Trophoblast cell (in vitro differentiated cells and primary cell): ENCODE results near the gene HCAR2. TPM values are rescaled to one million over a fixed set of nuclear protein-coding genes. Genes with fewer than 3 reads are reported as not detected.
"Not testable (repeated sequence)": the region's sequence is repeated elsewhere in the genome, so short reads cannot be mapped to it uniquely, and the experiment has no call there.

Experiments
- DNase-seq, 2 donors: peaks; one replicate each; pipeline ENCODE4 v3.0.0-alpha.2; 2016
- H2AFZ ChIP-seq: 2 replicates; pipeline ENCODE4 v1.6.1; 2013; ENCODE audit warnings: low read length, moderate library complexity, mild to moderate bottlenecking; ENCODE audit not compliant: insufficient read depth, poor library complexity
- H2AK5ac ChIP-seq: 2 replicates; pipeline ENCODE4 v1.6.1; 2013; ENCODE audit warnings: mild to moderate bottlenecking, low read length
- H2BK120ac ChIP-seq: 2 replicates; pipeline ENCODE4 v1.6.1; 2013; ENCODE audit warnings: low read length, mild to moderate bottlenecking, moderate library complexity; ENCODE audit not compliant: insufficient read depth, poor library complexity
- H2BK12ac ChIP-seq: 2 replicates; pipeline ENCODE4 v1.6.1; 2013; ENCODE audit warnings: mild to moderate bottlenecking, low read length, moderate library complexity
- H2BK5ac ChIP-seq: 2 replicates; pipeline ENCODE4 v1.6.1; 2013; ENCODE audit warnings: low read length, low read depth, moderate library complexity, mild to moderate bottlenecking; ENCODE audit not compliant: poor library complexity
- H3K14ac ChIP-seq: 2 replicates; pipeline ENCODE4 v1.6.1; 2013; ENCODE audit warnings: mild to moderate bottlenecking, low read length
- H3K18ac ChIP-seq: 2 replicates; pipeline ENCODE4 v1.6.1; 2013; ENCODE audit warnings: mild to moderate bottlenecking, low read length
- H3K23ac ChIP-seq: 2 replicates; pipeline ENCODE4 v1.6.1; 2013; ENCODE audit warnings: low read length
- H3K27ac ChIP-seq: 2 replicates; pipeline ENCODE4 v1.5.1; 2013; ENCODE audit warnings: low read depth, mild to moderate bottlenecking, inconsistent platforms, low read length, moderate library complexity
- H3K27me3 ChIP-seq: 2 replicates; pipeline ENCODE4 v1.6.1; 2013; ENCODE audit warnings: inconsistent platforms, mild to moderate bottlenecking, low read length, moderate library complexity; ENCODE audit not compliant: insufficient read depth
- H3K36me3 ChIP-seq, 2 experiments: 1 replicate in 1 of 2; 2 replicates in 1 of 2; pipeline ENCODE4 v1.6.1; 2013; ENCODE audit warnings: low read length in 2 of 2, mild to moderate bottlenecking in 2 of 2, moderate library complexity in 1 of 2; ENCODE audit not compliant: insufficient read depth in 2 of 2, control insufficient read depth in 1 of 2
- H3K4ac ChIP-seq: 2 replicates; pipeline ENCODE4 v1.6.1; 2013; ENCODE audit warnings: low read depth, mild to moderate bottlenecking, low read length, moderate library complexity
- H3K4me1 ChIP-seq, 2 experiments: 1 replicate in 1 of 2; 2 replicates in 1 of 2; pipeline ENCODE4 v1.6.1; 2013; ENCODE audit warnings: low read length in 2 of 2, mild to moderate bottlenecking in 2 of 2, moderate library complexity in 1 of 2; ENCODE audit not compliant: insufficient read depth in 2 of 2, control insufficient read depth in 1 of 2
- H3K4me2 ChIP-seq: 2 replicates; pipeline ENCODE4 v1.6.1; 2013; ENCODE audit warnings: inconsistent platforms, mild to moderate bottlenecking, low read length, moderate library complexity
- H3K4me3 ChIP-seq: 2 replicates; pipeline ENCODE4 v1.5.1; 2013; ENCODE audit warnings: mild to moderate bottlenecking, low read depth, low read length, inconsistent platforms
- H3K79me1 ChIP-seq: one replicate; pipeline ENCODE4 v1.6.1; 2013; ENCODE audit warnings: low read length
- H3K79me2 ChIP-seq: 2 replicates; pipeline ENCODE4 v1.6.1; 2013; ENCODE audit warnings: low read length, mild to moderate bottlenecking; ENCODE audit not compliant: control insufficient read depth, insufficient read depth, poor library complexity
- H3K9ac ChIP-seq: 2 replicates; pipeline ENCODE4 v1.6.1; 2013; ENCODE audit warnings: mild to moderate bottlenecking, low read length
- H3K9me3 ChIP-seq: 2 replicates; pipeline ENCODE4 v1.6.1; 2013; ENCODE audit warnings: low read depth, mild to moderate bottlenecking, control low read depth, inconsistent platforms, low read length; ENCODE audit not compliant: insufficient read depth
- H4K12ac ChIP-seq: 2 replicates; pipeline ENCODE4 v1.6.1; 2013; ENCODE audit warnings: low read depth, mild to moderate bottlenecking, low read length, moderate library complexity
- H4K8ac ChIP-seq: 2 replicates; pipeline ENCODE4 v1.6.1; 2013; ENCODE audit warnings: low read depth, mild to moderate bottlenecking, low read length, moderate library complexity
- H4K91ac ChIP-seq: one replicate; pipeline ENCODE4 v1.6.1; 2013; ENCODE audit warnings: low read depth, mild to moderate bottlenecking, low read length, moderate library complexity
- WGBS: extraction: QIAGEN DNeasy Blood & Tissue Kit; methylation state at CpG from one replicate; pipeline ENCODE4 v1.1.7; 2013; ENCODE audit warnings: missing lambda C conversion rate; ENCODE audit not compliant: insufficient read length, insufficient coverage; ENCODE audit errors: extremely low coverage; 5-methylcytosine and 5-hydroxymethylcytosine counted together
- polyA plus RNA-seq: library from polyadenylated mRNA; stranded (reverse); fragments of 200-250 nt; gene quantifications from 2 replicates; pipeline ENCODE4 v1.2.3, GENCODE V29; 2013

HCAR2 gene
- polyA plus RNA-seq = 0.42 and 0.55 TPM in 2 replicates

DNA sequence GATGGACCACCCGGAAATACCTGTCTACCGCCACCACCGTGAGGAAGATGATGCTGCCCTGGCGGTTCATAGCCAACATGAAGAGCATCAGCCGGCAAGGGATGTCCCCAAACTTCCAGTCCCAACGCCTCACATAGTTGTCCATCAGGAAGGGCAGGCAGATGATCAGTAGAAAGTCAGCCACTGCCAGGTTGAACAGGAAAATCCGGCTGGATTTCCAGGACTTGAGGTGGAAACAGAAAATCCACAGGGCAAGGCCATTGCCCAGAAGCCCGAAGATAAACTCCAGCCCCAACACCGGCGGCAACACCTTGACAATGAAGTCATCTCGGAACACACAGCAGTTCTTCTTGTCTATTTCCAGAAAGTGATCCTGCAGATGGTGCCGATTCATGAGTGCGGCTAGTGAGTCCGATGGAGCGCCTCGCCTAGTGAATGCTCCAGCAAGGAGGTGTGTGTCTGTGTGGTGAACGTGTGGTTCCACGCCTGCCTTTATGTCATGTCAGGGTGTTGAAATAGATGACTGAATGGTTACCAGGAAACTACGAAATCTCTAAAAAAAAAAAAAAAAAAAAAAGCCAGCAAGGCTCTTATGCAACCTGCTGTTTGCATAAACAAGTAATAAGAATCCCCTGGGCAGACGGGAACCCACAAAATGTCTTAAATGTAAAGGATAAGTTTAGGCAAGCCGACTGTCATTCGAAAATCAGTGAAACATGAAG is at the start of gene HCAR2:
Gene HCAR2, minus strand, starts transcription at position 468 of the 722 bp plus-strand sequence. Its CDS starts 74 bp downstream, at position 394.
- not testable (repeated sequence) for H4K12ac ChIP-seq, H2AFZ ChIP-seq, H3K27ac ChIP-seq, H3K79me1 ChIP-seq, H4K8ac ChIP-seq, H3K9me3 ChIP-seq, H3K27me3 ChIP-seq, H3K4me3 ChIP-seq, H3K23ac ChIP-seq, H2AK5ac ChIP-seq, H3K4me2 ChIP-seq, H3K4me1 ChIP-seq, H3K18ac ChIP-seq, H3K36me3 ChIP-seq, H3K14ac ChIP-seq, H2BK12ac ChIP-seq, H3K4ac ChIP-seq, H2BK5ac ChIP-seq, H3K79me2 ChIP-seq, H4K91ac ChIP-seq, H3K9ac ChIP-seq, H2BK120ac ChIP-seq
- WGBS = no CpG with 5 or more reads among the region's 22 CpGs
- DNase-seq = peak; percentile 66 to 73

DNA sequence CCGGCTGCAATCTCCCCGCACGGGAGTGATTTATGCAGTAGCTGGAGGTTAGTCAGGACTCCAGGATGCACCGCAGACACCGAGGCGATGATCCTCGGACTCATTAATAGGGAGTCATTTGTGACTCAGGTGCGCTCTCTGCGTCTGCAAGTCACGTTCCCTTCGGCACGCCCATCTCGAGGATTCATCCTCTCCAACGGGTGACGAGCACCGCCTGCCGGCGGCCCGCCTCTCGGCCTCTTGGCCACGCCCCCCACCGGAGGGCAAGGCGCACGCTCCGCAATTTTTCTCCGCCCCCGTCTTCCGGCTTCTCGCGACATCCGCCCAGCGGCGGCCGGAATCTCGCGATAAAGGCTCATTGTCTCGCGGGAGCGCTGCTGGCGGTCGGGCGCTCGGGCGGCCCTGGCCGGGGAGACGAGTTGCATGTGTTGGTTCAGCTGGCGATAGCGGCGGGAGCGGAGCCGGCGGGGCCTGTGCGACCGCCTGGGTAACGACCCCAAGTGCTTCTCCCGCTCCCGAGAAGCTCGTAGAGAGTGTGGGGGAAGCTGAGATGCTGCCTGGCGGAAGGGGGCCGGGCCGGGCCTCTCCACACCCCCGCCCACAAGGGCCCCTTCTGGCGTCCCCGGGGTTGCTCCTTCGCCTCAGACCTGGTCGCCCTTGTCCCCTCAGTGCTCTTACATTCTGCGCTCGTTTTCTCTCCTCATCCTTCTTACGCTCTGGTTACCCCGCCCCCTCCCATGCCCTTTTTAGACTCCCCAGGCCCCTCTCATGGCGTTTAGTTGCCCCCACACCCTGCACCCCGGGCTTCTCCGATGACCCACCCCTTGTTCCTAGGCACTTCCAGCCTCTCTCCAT is 49.5 kb upstream of the HCAR2 start, which contains the start of gene DENR:
Gene DENR, plus strand, starts transcription at position 361 of the 855 bp plus-strand sequence. CDS start 878 bp downstream, outside the sequence.
- peak within 1 kb of the TSS; percentile 80 for H3K4me2 ChIP-seq
- H3K4ac ChIP-seq = peak within 1 kb of the TSS; percentile 88
- H3K23ac ChIP-seq = no peak within 1 kb of the TSS
- H3K18ac ChIP-seq = peak within 1 kb of the TSS; percentile 89
- peak within 1 kb of the TSS; percentile 93 for H4K91ac ChIP-seq
- peaks cover 6 to 12% of the 10 kb centered on the region in 2 experiments for H3K4me1 ChIP-seq
- H3K9ac ChIP-seq = peak within 1 kb of the TSS; percentile 97
- H2AK5ac ChIP-seq = peak within 1 kb of the TSS; percentile 61
- peak within 1 kb of the TSS; percentile 76 for H3K27ac ChIP-seq
- H3K36me3 ChIP-seq = peaks cover 4 to 11% of the 10 kb centered on the region in 2 experiments
- no peak within 1 kb of the TSS for H2BK12ac ChIP-seq
- peak within 1 kb of the TSS; percentile 81 for H2BK120ac ChIP-seq
- peak within 1 kb of the TSS; percentile 94 for H4K12ac ChIP-seq
- H3K14ac ChIP-seq = peak within 1 kb of the TSS; percentile 90
- H3K27me3 ChIP-seq = no peaks in the 10 kb centered on the region
- H4K8ac ChIP-seq = peak within 1 kb of the TSS; percentile 96
- no CpG with 5 or more reads among the region's 73 CpGs for WGBS
- peak; percentile 98 to 100 for DNase-seq
- H3K4me3 ChIP-seq = peak within 1 kb of the TSS; percentile 85
- H2BK5ac ChIP-seq = peak within 1 kb of the TSS; percentile 81
- H3K79me1 ChIP-seq = peaks cover 8% of the 10 kb centered on the region
- peak within 1 kb of the TSS; percentile 64 for H2AFZ ChIP-seq
- peaks cover 9% of the 10 kb centered on the region for H3K79me2 ChIP-seq
- no peaks in the 10 kb centered on the region for H3K9me3 ChIP-seq

GRCh38 chr12:122750781-122751515 is 47.8 kb upstream of the HCAR2 start:
- H3K14ac ChIP-seq, H3K9me3 ChIP-seq, H3K36me3 ChIP-seq, H2AK5ac ChIP-seq, H4K8ac ChIP-seq, H4K12ac ChIP-seq, H3K79me1 ChIP-seq, H3K18ac ChIP-seq, H3K4ac ChIP-seq, H3K27me3 ChIP-seq, H3K4me2 ChIP-seq, H4K91ac ChIP-seq, H3K9ac ChIP-seq, H3K4me3 ChIP-seq, H3K23ac ChIP-seq, H3K79me2 ChIP-seq: not testable (repeated sequence)
- Histone ChIP-seq H2AFZ (peak overlapping the region; percentile 46), H2BK12ac (peak overlapping the region; percentile 38), H2BK120ac (peak overlapping the region; percentile 24), H3K4me1 (peaks cover 6 to 12% of the 10 kb centered on the region in 2 experiments), H3K27ac (peak overlapping the region; percentile 43), H2BK5ac (peak overlapping the region; percentile 9)
- DNase-seq = peak in 1 of 2 donors; percentile 40
- no CpG with 5 or more reads among the region's 17 CpGs for WGBS
